Suprapubic skin (tissue), 4 donors: ENCODE measurements around the gene EYS. TPM values are rescaled to one million over a fixed set of nuclear protein-coding genes. Genes with fewer than 3 reads are reported as not detected.

Experiments
- DNase-seq, 2 donors: peaks; one replicate each; pipeline ENCODE4 v3.0.0-alpha.2; 2019; ENCODE audit warnings: low spot score in 2 of 2
- H3K27ac ChIP-seq: fragments of 200-600 bp; sonication (generic); one replicate; pipeline ENCODE4 v1.5.1; 2019
- H3K27me3 ChIP-seq: fragments of 200-600 bp; sonication (generic); one replicate; pipeline ENCODE4 v1.5.1; 2019
- H3K36me3 ChIP-seq: fragments of 200-600 bp; sonication (generic); one replicate; pipeline ENCODE4 v1.5.1; 2019
- H3K4me1 ChIP-seq: fragments of 200-600 bp; sonication (generic); one replicate; pipeline ENCODE4 v1.5.1; 2019
- H3K4me3 ChIP-seq: fragments of 200-600 bp; sonication (generic); one replicate; pipeline ENCODE4 v1.5.1; 2019; ENCODE audit warnings: mild to moderate bottlenecking
- H3K9me3 ChIP-seq: fragments of 200-600 bp; sonication (generic); one replicate; pipeline ENCODE4 v1.5.1; 2019
- CTCF ChIP-seq, 2 donors: fragments of 200-600 bp in 1 of 2; fragments of 450-650 bp in 1 of 2; sonication (generic) in 1 of 2; IDR thresholded peaks; one replicate each; pipeline ENCODE4 v1.5.1; 2016 to 2019; ENCODE audit warnings: antibody characterized with exemption in 2 of 2, mild to moderate bottlenecking in 1 of 2, moderate library complexity in 1 of 2
- EP300 ChIP-seq: sonication (generic); formaldehyde crosslinking; IDR thresholded peaks from one replicate; pipeline ENCODE4 v1.6.1; 2017; ENCODE audit warnings: antibody characterized with exemption
- POLR2A ChIP-seq, 2 donors: fragments of 450-650 bp; IDR thresholded peaks; one replicate each; pipeline ENCODE4 v1.6.1; 2017; ENCODE audit warnings: antibody characterized with exemption in 2 of 2, mild to moderate bottlenecking in 2 of 2, moderate library complexity in 2 of 2
- POLR2AphosphoS5 ChIP-seq, 3 donors: sonication (generic); formaldehyde crosslinking; IDR thresholded peaks; one replicate each; pipeline ENCODE4 v1.6.1; 2017; ENCODE audit warnings: antibody characterized with exemption in 3 of 3
- WGBS: methylation state at CpG from one replicate; pipeline ENCODE4 v1.1.5; 2018; 5-methylcytosine and 5-hydroxymethylcytosine counted together
- total RNA-seq, 4 donors: library from RNA; depleted of rRNA; stranded (reverse); fragments of >200 nt; gene quantifications; one replicate each; pipeline ENCODE4 v1.1.0, GENCODE V29; 2016

EYS gene
- total RNA-seq, 4 donors from 2014 or later: not detected

- WGBS: 79% methylated on average over 3 of the region's 3 CpGs
- Histone ChIP-seq H3K36me3 (no peaks in the 10 kb centered on the region), H3K27me3 (no peaks in the 10 kb centered on the region), H3K4me3 (no peak overlapping the region), H3K27ac (no peak overlapping the region), H3K4me1 (no peaks in the 10 kb centered on the region), H3K9me3 (no peaks in the 10 kb centered on the region)
- TF ChIP-seq POLR2AphosphoS5 (IDR thresholded peaks at IDR 0.05) (no peak), EP300 (no peak), CTCF (IDR thresholded peaks at IDR 0.05) (no peak), POLR2A (IDR thresholded peaks at IDR 0.05) (no peak)
- no peak for DNase-seq
Observed at GRCh38 chr6:65566117-65566516, 140.9 kb downstream of the EYS start.

- no peak overlapping the region for H3K27ac ChIP-seq
- H3K4me3 ChIP-seq: no peak overlapping the region
- TF ChIP-seq POLR2A (IDR thresholded peaks at IDR 0.05) (no peak), CTCF (IDR thresholded peaks at IDR 0.05) (no peak), EP300 (no peak), POLR2AphosphoS5 (IDR thresholded peaks at IDR 0.05) (no peak)
- H3K4me1 ChIP-seq: no peaks in the 10 kb centered on the region
- H3K27me3 ChIP-seq: no peaks in the 10 kb centered on the region
- DNase-seq: no peak
- 87% methylated on average over 6 of the region's 6 CpGs for whole genome bisulfite sequencing
- no peaks in the 10 kb centered on the region for H3K36me3 ChIP-seq
- no peaks in the 10 kb centered on the region for H3K9me3 ChIP-seq
Observed at GRCh38 chr6:65558071-65558470, 149.0 kb downstream of the EYS start.

- Histone ChIP-seq H3K36me3 (no peaks in the 10 kb centered on the region), H3K4me3 (no peak overlapping the region), H3K4me1 (no peaks in the 10 kb centered on the region), H3K27ac (no peak overlapping the region), H3K27me3 (no peaks in the 10 kb centered on the region), H3K9me3 (no peaks in the 10 kb centered on the region)
- TF ChIP-seq POLR2A (IDR thresholded peaks at IDR 0.05) (no peak), POLR2AphosphoS5 (IDR thresholded peaks at IDR 0.05) (no peak), CTCF (IDR thresholded peaks at IDR 0.05) (no peak), EP300 (no peak)
- WGBS: 94% methylated on average over 6 of the region's 6 CpGs
- DNase-seq: no peak
Observed at GRCh38 chr6:65557224-65557623, 149.8 kb downstream of the EYS start.

DNA sequence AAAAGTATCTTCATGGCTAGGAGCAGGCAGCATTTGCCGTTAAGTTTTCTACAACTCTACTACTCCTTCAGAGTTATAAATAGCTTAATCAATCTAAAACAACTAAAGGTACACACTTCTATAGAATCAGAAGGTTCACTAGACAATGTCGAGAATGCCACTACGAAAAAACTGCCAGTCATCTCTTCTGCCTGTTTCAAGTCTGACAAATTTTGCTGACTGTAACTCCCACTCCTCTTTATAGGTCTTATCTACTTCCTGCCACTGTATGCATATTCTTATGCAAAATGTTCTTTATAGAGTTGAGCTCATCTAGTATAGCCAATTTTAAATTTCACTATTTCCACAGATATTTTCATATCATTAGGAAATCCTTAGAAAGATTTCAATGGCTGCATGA, 160.1 kb downstream of the EYS start:
- H3K27ac ChIP-seq: no peak overlapping the region
- no peak for DNase-seq
- H3K4me3 ChIP-seq: no peak overlapping the region
- no peaks in the 10 kb centered on the region for H3K36me3 ChIP-seq
- no peaks in the 10 kb centered on the region for H3K4me1 ChIP-seq
- TF ChIP-seq POLR2A (IDR thresholded peaks at IDR 0.05): no peak
- 89% methylated on average over 3 of the region's 3 CpGs for WGBS
- H3K9me3 ChIP-seq: no peaks in the 10 kb centered on the region
- no peaks in the 10 kb centered on the region for H3K27me3 ChIP-seq

GRCh38 chr6:65545920-65546319, 161.1 kb downstream of the EYS start:
- Histone ChIP-seq H3K9me3 (no peaks in the 10 kb centered on the region), H3K4me3 (no peak overlapping the region), H3K36me3 (no peaks in the 10 kb centered on the region), H3K27ac (no peak overlapping the region), H3K27me3 (no peaks in the 10 kb centered on the region), H3K4me1 (no peaks in the 10 kb centered on the region)
- DNase-seq: no peak
- 84% methylated on average over 2 of the region's 2 CpGs for WGBS
- TF ChIP-seq POLR2A (IDR thresholded peaks at IDR 0.05): no peak
- TF ChIP-seq POLR2AphosphoS5 (IDR thresholded peaks at IDR 0.05): no peak
- no peak for TF ChIP-seq CTCF (IDR thresholded peaks at IDR 0.05)
- no peak for TF ChIP-seq EP300

GRCh38 chr6:65538644-65539043, 168.4 kb downstream of the EYS start:
- WGBS: 84% methylated on average over 1 of the region's 1 CpG

More at GRCh38 chr6:65538644-65539043, 168.4 kb downstream of the EYS start:
- no peak overlapping the region for H3K4me3 ChIP-seq
- H3K36me3 ChIP-seq: no peaks in the 10 kb centered on the region
- no peaks in the 10 kb centered on the region for H3K4me1 ChIP-seq
- TF ChIP-seq POLR2A (IDR thresholded peaks at IDR 0.05): no peak
- no peak for TF ChIP-seq CTCF (IDR thresholded peaks at IDR 0.05)
- TF ChIP-seq EP300: no peak
- no peak for TF ChIP-seq POLR2AphosphoS5 (IDR thresholded peaks at IDR 0.05)
- H3K9me3 ChIP-seq: no peaks in the 10 kb centered on the region
- no peak overlapping the region for H3K27ac ChIP-seq
- H3K27me3 ChIP-seq: no peaks in the 10 kb centered on the region
- DNase-seq: no peak
